Loucy (cell line): ENCODE data around the gene SIPA1L3.

Experiments
- CTCF ChIP-seq: fragments of 200-600 bp; sonication (generic); conservative IDR thresholded peaks from 2 replicates; pipeline ENCODE4 v1.5.1; 2014; ENCODE audit warnings: mild to moderate bottlenecking, antibody characterized with exemption, low read length
- EZH2phosphoT487 ChIP-seq: fragments of 200-600 bp; IDR thresholded peaks from 2 replicates; pipeline ENCODE4 v1.6.1; 2018; ENCODE audit warnings: antibody characterized with exemption, mild to moderate bottlenecking, moderate library complexity, borderline replicate concordance

GRCh38 chr19:38035515-38036495 is 128.8 kb downstream of the SIPA1L3 start:
- no peak for TF ChIP-seq CTCF
- no peak for TF ChIP-seq EZH2phosphoT487
